COLO668 (cell line): ENCODE measurements around the gene FSD1.

Experiments
- DNase-seq: peaks from one replicate; lab custom pipeline; 2025; ENCODE audit not compliant: unreplicated experiment; lab: John Stamatoyannopoulos, UW

Gene FSD1

DNA sequence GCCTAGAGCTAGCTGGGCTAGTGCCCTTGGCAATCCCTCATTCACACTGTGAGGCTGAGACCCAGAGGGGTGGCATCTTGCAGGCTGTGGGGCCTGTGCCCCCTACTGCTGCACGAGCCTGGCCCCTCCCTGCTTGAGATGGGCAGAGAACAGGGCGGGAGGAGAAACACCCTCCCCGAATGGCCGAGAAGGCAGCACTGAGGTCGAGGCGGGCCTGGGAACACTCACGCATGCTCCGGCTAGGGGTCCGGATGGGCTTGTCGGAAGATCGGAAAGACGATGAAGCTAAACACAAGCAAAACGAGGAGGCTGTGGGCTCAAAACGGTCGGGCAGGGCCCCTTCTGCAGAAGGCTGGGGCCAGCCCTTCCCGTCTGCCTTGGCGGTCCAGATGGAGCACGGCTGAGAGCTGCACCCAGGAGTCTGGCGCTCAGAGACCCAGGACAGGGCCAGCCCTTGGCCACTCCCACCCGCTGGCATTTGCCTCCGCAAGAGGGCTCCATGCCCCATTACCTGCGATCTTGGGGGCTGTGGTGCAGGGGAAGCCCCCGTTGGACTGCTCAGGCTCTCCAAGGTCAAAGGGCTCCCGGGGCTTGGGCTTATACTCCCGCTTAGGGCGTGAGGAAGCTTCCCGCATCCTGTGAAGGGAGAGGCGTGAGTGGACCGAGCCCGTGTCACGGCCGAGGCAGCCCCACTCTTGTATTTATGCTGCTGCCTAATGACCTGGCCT is 57.9 kb downstream of the FSD1 start:
- no peak for DNase-seq

DNA sequence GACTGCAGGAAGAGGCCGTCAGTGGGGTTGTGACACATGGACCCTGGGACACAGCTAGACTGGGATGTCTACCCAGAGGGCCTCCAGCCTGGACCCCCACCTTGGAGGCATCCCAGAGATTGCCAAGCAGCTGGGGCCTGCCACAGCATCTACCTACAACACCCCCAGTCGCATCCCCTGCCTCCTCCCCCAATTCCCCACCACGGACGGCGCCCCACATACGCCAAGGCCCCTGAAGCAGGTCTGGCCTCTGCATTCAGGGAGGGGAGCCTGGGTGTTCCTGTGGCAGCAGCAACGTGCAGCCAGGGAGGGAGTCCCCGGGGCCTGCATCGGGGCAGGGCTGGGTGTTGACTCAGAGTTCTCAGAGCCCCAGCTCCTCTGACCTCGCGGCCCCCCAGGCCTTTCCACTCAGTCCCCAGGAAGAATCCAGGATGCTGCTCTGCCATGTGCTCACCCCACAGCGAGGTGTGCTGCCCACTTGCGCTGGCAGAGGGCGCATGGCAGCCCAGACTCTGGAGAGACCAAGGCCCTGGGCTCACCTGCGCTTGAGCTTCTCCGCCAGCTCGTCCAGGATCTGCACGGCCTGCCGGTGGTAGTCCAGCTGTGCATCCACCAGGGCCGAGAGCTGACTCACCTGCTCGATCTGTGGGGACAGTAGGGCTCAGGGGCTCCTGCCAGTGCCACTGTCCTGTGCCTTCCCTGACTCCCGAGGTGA is 58.6 kb downstream of the FSD1 start:
- DNase-seq: no peak

DNA sequence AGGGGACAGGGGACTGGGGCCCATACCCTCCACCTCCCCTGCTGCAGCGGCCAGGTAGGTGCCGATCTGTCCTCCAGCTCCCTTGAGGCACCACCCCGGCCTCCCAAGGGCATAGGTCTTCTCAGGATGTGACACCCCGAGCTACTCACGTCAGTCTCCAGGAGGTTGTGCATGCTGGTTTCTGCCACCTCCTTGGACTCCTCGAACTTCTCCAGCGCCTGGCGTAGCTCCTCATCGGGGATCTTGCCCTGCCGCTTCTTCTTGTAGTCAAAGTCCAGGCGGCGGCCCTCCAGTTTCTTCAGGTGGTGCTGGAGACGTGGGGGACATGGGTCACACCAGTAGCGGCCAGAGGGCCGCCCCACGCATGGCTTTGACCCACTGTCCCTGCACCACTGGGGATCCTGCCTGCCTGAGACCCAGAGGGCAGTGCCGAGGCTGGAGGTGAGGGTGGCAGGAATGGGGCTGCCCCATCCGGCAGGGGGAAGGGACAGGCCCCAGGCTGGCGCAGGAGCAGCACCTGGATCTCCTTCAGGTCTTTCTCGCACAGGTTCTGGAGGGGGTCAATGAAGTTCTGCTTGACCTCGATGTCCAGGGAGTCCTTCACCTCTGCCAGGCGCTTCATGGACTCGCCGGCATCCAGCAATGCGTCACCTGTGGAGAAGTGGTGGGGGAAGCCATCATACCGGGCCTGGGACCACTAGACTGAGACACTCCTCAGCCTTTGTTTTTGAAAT is 59.3 kb downstream of the FSD1 start:
- no peak for DNase-seq

DNA sequence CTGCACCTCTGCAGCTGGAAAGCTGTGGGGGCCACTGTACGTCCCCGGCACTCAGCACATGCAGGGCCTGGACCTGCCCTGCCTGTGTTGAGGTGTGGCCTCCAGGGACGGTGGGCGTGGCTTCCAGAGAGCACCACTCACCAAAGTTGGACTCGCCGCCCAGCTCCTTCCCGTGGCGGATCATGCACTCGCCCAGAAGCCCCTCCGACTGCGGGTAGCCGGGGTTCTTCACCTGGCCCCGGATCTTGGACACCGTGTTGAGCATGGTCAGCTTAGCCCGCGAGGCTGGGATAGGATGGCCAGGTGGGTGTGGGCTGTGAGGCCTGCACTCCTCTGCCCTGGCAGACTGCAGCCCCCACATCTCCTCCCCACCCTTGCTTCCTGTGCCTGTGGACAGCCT is 60.9 kb downstream of the FSD1 start:
- no peak for DNase-seq

DNA sequence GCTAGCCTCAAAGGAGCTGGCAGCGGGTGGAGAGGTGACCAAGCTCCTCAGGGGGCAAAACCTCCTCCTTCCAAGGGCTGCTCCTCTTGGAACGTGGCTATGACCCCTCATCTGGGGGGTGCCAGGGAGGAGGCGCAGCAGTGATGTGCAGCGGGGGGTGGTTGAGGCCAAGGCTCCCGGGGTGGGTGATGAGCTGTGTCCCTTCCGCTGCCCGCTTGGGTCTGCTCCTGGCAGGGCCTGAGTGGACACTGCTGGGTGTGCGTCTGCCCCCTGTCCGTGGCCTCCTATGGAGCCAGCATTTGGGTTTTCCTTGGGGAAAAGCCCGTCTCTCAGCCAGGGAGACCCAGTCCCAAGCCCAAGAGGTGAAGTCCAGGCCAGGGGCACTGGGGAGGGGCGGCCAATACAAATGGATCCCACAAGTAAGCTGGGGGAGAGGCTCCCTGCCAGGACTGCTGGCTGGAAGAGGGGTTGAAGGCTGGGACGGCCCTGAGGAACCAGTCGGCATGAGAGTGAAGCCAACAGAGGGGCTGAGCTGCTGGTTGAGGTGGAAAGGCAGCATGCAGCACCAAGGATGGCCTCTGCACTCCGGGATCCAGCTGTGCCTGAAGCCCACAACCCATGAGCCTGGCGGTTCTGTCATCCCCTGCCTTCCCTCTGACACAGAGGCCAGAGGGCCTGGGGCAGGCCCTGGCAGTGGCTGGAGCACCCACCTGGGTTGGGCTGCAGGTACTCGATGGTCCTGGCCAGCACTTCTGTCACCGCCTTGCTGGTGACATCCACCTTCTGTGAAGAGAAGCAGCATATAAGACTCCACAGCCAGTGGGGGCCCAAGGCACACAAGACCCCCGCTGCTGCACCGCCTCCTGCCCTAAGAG is 61.6 kb downstream of the FSD1 start:
- DNase-seq: no peak

DNA sequence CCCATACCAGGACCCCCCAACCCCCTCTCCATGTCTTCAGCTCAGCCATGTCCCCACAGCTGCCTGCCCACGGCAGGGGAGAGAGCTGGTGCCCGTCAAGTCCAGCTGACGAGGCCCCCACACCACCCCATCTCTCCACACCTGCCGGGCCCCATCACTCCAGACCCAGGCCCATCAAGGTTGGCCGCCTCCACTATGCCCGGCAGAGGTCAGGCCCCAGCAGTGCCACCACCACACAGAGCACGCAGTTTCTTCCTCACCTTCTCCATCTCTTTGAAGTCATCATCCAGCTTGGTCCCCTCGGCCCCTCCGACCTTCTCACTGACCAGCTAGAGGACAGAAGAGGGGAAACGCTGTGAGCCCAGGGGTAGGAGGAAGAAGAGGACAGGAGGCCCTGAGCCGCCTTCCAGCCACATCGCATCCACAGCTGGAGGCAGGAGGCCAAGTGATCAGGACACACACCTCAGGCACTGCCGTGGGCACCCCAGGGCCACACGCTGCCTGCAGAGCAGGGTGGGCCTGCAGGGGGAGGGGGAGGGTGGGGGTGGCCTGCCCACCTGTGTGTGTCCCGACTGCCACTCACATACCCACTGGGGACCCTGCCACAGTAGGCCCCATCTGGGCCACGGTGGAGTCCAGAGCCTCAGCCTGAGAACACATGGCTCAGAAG is 62.4 kb downstream of the FSD1 start:
- DNase-seq: no peak

DNA sequence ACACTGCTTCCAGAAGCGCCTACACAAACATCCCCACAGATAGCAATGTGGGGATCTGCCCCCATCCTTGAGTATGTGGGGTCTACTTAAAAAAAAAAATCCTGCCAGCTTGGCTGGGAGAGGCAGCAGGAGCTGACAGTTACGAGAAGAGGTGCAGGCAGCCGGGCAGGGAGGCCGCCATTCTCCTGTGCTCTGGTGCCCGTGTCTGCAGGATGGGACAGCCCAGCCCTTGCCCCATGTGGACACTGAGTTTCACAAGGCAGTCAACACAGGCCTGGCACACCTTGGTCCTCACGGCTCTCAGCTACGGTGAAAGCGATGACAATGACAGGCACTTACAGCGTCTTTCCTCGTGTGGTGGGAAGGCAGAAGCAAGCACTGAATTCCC is 62.9 kb downstream of the FSD1 start:
- DNase-seq: no peak

DNA sequence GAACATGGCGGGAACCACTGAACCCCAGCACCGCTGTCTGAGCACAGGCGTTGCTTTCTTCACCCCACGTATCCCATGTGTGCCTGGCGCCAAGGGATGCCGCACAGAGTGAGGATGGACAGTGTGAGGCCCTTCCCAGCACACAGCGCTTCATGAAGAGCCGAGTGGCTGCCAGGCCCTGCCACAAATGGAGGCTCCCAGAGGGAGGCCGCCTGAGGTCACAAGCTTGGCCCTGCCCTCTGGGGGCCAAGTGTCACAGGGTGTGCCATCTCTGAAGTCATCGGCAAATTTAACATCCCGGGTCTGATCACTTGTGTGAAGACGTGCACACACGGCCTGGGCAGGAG is 63.4 kb downstream of the FSD1 start:
- DNase-seq: no peak

DNA sequence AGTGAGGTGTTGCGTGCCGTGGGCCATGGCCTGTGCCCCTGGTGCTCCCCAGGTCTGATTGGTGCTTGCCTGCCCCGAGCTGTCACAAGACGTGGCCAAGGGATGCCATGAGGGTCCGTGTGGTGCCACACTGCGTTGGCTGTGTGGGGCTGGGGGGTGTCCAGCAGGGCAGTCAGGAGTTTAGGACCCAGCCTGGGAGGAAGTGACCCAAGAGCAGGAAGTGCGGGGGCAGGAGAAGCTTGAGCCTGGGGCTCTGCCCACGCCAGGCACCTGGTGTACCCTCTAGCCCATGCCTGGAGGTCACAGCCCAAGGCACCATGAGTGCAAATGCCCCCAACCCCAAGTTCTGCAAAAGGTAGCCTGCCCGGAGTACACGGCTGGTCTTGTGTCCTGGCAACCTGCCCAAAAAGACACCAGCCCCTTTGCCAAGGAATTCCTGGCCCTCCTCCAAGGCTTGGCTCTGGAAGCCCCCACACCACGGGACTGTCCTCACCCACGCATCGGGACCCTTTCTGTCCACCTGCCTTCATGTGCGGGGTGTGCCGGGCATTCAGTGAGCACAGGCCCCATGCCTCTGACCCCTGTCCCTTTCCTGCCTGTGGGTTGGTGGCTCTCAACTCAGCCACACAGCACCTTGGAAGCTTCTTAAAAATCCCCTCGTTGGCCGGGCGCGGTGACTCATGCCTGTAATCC is 63.9 kb downstream of the FSD1 start:
- no peak for DNase-seq

DNA sequence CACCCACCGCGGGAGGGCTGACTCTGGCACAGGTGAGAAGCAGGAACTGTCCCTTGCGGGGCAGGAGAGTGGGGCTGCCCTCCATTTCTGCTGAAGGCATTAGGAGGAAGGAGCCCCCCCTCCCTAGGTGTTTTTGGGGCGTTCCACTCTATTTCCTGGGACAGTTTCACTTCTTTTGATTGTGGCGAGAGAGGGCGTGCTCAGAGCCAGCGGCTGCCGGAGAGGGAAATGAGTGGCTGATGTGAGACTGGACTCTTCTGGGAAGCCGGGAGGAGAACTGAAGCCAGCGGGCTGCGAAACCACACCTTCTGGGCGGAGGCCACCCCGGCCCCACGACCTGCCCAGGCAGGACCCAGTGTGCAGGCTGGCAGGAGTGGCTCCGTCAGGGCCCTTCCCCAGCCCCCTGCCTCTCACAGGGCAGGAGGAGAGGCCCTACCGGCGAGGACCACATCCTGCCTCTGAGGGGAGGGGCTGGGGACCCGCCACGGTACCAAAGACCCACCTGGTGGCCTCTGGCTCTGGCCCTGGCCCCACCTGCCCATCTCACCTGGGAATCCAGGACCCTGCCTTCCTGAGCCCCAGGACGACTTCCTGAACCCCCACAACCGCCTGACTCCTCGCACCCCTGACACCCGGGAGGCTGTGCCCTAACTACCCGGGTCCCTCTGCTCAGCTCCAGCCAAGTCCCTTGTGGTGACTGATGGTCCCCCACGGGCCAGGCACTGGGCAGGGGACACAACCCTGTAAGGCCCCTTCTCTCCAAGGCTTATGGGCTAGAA is 64.9 kb downstream of the FSD1 start:
- DNase-seq: peak; percentile 43

DNA sequence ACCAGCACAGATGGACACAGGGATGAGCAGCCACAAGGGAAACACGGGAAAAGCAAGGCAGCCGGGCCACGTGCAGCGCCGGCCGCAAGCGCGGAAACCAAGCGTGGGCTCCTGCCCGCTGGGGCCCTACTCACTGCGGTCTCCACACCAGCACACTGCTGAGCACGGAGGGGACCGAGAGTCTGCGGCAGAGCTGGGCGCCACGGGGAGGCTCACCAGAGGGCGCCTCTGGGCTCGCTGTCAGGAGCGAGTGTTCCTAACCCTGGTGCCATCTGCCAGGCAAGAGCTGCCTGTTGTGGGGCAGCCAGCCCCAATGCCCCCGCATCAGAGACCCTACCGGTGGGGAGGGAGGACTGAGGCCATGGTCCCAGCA is 65.5 kb downstream of the FSD1 start:
- DNase-seq: peak; percentile 30

DNA sequence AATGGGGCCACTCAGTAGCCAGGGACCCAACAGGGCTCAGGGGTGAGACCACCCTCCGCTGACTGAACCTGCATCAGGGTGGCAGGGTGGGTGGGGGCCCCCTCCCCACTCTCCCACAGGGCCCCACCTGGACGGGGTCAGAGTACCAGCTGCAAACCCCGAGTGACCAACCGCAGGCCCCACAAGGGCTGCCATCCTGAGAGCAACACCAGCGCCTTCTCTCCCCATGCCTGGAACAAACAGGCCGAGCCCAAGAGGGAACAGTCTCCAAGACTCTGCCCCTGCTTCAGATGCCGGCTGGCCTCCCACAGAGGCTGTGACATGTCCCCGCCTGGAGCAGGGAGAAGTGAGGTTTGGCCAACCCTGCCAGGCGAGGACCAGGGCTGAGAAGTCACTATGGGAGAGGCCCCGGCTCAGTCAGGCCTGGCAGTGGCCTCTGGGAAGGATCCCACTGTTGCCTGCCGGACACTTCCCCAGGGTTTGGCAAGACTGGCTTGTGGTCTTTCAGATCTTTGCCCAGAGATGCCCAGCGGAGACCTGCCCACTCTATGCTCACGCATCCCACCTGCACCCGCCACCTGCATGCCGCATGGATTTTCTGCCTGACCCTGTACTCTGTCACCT is 66.1 kb downstream of the FSD1 start:
- DNase-seq: no peak

DNA sequence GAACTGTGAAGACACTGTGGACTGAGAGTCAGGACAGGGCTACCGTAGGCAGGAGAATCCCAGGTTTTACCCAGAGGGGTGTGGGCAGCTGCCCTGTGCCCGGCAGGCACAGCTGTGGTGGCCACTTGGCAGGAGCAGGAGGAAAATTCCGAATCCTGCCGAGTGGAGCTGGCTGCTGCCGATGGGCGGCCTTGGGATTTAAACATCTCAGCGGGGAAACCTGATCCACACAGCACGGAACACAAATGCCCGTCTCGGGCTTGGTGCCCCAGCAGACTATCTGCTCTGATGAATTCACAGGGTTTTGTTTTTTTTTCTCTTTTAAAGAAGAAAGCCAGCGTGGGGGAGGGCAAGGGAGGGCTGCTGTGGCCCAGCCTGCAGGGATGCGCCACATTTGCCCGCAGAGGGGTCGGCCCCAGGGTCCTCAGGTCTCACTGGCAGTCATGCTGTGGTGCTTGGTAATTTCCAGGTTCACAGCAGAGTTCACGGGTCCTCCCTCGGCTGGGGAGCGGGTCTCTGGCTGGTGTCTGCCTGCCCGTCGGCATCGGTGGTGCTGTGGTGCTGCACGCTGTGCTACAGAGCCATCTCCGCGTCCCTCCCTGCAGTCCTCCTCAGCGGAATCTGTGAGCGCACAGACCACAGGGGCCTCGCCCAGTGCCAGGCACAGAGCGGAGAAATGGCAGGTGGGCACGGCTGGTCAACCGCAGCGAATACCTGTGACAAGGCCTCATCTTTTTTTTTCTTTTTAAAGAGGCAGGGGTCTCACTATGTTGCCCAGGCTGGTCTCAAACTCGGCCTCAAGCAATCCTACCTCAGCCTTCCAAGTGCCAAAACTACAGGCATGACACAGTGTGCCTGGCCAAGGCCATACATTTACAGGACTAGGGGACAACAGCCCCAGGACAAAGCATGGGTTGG is 67.1 kb downstream of the FSD1 start:
- no peak for DNase-seq

DNA sequence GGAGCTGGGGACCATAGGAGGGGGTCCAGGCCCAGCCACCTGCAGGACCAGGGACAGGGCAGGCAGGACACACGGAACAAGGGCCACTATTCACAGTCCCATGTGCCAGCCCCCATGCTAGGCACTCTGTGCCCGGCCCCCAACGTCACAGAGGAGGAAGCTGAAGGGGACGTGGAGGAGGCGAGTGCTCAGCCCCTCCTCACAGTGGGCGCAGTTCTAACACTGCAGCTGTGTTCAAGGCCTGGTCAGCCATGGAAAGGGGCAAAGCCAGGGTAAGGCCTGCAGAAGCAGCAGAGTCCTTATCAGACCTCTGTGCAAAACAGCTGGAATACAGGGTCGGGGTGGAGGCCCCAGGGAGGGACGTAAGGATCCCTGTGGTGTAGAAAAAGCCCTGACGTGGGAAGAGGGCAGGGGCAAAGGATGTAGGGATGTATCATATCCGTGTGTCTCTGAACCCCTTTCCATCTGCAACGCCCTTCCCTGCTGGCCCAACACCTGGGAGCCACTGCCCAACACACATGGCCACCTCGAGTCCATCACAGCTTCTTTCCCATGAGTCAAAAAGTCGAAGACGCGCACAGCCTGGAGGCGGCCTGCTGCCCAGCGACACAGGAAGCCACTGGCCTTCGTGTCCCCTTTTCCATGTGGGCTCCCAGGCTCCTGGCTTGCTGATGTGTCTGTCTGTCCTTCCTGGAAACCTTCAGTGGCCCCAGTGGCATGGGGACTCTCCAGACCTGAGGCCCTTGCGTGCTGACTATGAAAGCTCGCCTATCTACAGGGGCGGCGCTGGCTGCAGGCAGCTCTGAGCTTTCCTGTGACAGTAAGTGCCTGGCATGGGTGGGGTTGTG is 68.0 kb downstream of the FSD1 start:
- DNase-seq: no peak

DNA sequence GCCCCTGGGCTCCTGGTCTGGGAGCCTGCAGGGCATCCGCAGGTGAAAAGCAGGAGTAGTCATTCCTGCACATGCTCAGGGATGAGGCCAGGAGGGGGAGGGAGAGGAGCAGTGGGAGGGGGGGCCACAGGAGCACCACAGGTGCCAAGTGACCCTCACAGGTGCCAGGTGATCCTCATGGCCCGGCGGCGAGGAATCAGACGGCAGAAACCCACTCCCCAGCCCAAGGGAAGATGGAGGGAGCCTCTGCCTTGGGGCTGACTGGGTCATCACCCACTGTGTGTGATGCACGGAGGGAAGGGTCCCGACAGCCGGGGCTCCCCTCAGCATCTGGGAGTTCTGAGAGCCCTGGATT is 68.6 kb downstream of the FSD1 start:
- DNase-seq: no peak
